A549 (cell line): ENCODE data around the gene PFN2. TPM values are rescaled to one million over a fixed set of nuclear protein-coding genes. Genes with fewer than 3 reads are reported as not detected.
A peak's percentile ranks its signal among the peaks of the same experiment; 100 is the strongest.

ENCODE experiments used
- ATAC-seq, 2 experiments: fragments of 200-7000 bp in 1 of 2; fragments of >200 bp in 1 of 2; cut with Nextera tagmentation in 1 of 2; cut with Tn5 transposase in 1 of 2; 3 replicates each; pipeline versions ENCODE4 v1.8.0 to v1.9.1; 2018 to 2020; ENCODE audit warnings: mild to moderate bottlenecking in 1 of 2, moderate library complexity in 1 of 2
- CTCF ChIA-PET: fragments of 300-600 bp; sonication (Branson Sonifier 250); formaldehyde crosslinking; extraction: SDS; loops from one replicate; lab custom pipeline; 2021; ENCODE audit warnings: antibody characterized with exemption, inconsistent platforms; lab: Yijun Ruan, JAX
- POLR2A ChIA-PET: fragments of 350-600 bp; formaldehyde crosslinking; extraction: SDS; loops from one replicate; lab custom pipeline; 2021; ENCODE audit warnings: antibody characterized with exemption, inconsistent platforms; lab: Yijun Ruan, JAX
- DNase-seq, 2 experiments: peaks; one replicate each; pipeline versions ENCODE4 v3.0.0 to v3.0.0-alpha.2; 2011 to 2016; ENCODE audit warnings: low read depth in 1 of 2, low spot score in 1 of 2
- FAIRE-seq: peaks from 2 replicates; lab custom pipeline; 2011; peaks lifted over from hg19 to GRCh38; lab: Jason Lieb, UNC
- H3K27ac ChIP-seq, 2 experiments: fragments of >200 bp; sonication (Bioruptor Twin); formaldehyde crosslinking; 3 replicates each; pipeline ENCODE4 v1.5.1; 2016 to 2017
- H3K4me1 ChIP-seq: fragments of >200 bp; sonication (Bioruptor Twin); formaldehyde crosslinking; 3 replicates; pipeline ENCODE4 v1.6.1; 2016
- H3K4me2 ChIP-seq: fragments of >200 bp; sonication (Bioruptor Twin); formaldehyde crosslinking; 3 replicates; pipeline ENCODE4 v1.6.1; 2016
- H3K4me3 ChIP-seq: fragments of >200 bp; sonication (Bioruptor Twin); formaldehyde crosslinking; 3 replicates; pipeline ENCODE4 v1.5.1; 2016
- H3K9me3 ChIP-seq: fragments of >200 bp; sonication (Bioruptor Twin); formaldehyde crosslinking; 3 replicates; pipeline ENCODE4 v1.6.1; 2016
- CBX2 ChIP-seq: fragments of 200-600 bp; sonication (generic); IDR thresholded peaks from 2 replicates; pipeline ENCODE4 v1.6.1; 2016; ENCODE audit warnings: low read depth, mild to moderate bottlenecking, borderline replicate concordance
- CEBPB ChIP-seq, 2 experiments: fragments of >200 bp in 1 of 2; sonication (Bioruptor Twin) in 1 of 2; formaldehyde crosslinking in 1 of 2; IDR thresholded peaks; 2 replicates each; pipeline ENCODE4 v1.6.1; 2012 to 2016
- CHD4 ChIP-seq: fragments of 200-600 bp; sonication (generic); IDR thresholded peaks from 2 replicates; pipeline ENCODE4 v1.6.1; 2016; ENCODE audit warnings: antibody characterized with exemption, mild to moderate bottlenecking, borderline replicate concordance
- FOSB ChIP-seq: fragments of 250-450 bp; sonication (Bioruptor Pico); IDR thresholded peaks from 2 replicates; pipeline ENCODE4 v1.5.0; 2020; ENCODE audit warnings: mild to moderate bottlenecking, moderate library complexity
- GATA3 ChIP-seq: IDR thresholded peaks from 2 replicates; pipeline ENCODE4 v1.6.1; 2012; ENCODE audit warnings: borderline replicate concordance
- HOXB5 ChIP-seq: fragments of 250-450 bp; sonication (Bioruptor Pico); IDR thresholded peaks from 2 replicates; pipeline ENCODE4 v1.5.0; 2020; ENCODE audit warnings: mild to moderate bottlenecking, moderate library complexity
- JUNB ChIP-seq: fragments of >200 bp; sonication (Bioruptor Twin); formaldehyde crosslinking; IDR thresholded peaks from 2 replicates; pipeline ENCODE4 v1.6.1; 2016
- MAFK ChIP-seq: fragments of 450-650 bp; IDR thresholded peaks from 2 replicates; pipeline ENCODE4 v1.6.1; 2014; ENCODE audit not compliant: partially characterized antibody
- MAX ChIP-seq: IDR thresholded peaks from 2 replicates; pipeline ENCODE4 v1.6.1; 2012
- MAZ ChIP-seq: fragments of 150-350 bp; IDR thresholded peaks from 2 replicates; pipeline ENCODE4 v1.6.1; 2014; ENCODE audit warnings: antibody characterized with exemption, low read depth, low read length, borderline replicate concordance
- MYC ChIP-seq: IDR thresholded peaks from 2 replicates; pipeline ENCODE4 v1.6.1; 2012; ENCODE audit warnings: mild to moderate bottlenecking, inconsistent platforms, low read length, improper control_type of control experiment, borderline replicate concordance
- NFE2L2 ChIP-seq: fragments of 150-350 bp; conservative IDR thresholded peaks from 2 replicates; pipeline ENCODE4 v1.6.1; 2014; ENCODE audit warnings: low read length
- NPAS2 ChIP-seq: fragments of 250-450 bp; sonication (Bioruptor Pico); IDR thresholded peaks from 2 replicates; pipeline ENCODE4 v1.8.0; 2022; ENCODE audit warnings: mild to moderate bottlenecking, moderate library complexity, borderline replicate concordance
- NR3C1 ChIP-seq: fragments of >200 bp; sonication (Bioruptor Twin); formaldehyde crosslinking; IDR thresholded peaks from 3 replicates; pipeline ENCODE4 v1.6.1; 2017
- POLR2AphosphoS2 ChIP-seq: conservative IDR thresholded peaks from 2 replicates; pipeline ENCODE4 v1.6.1; 2012; ENCODE audit warnings: low read length, improper control_type of control experiment, inconsistent platforms
- RARB ChIP-seq: fragments of 250-450 bp; sonication (Bioruptor Pico); IDR thresholded peaks from 2 replicates; pipeline ENCODE4 v1.8.0; 2021; ENCODE audit warnings: mild to moderate bottlenecking, moderate library complexity
- RFX5 ChIP-seq: fragments of 450-650 bp; IDR thresholded peaks from 2 replicates; pipeline ENCODE4 v1.7.1; 2014; ENCODE audit warnings: antibody characterized with exemption, mild to moderate bottlenecking, moderate library complexity
- RNF2 ChIP-seq: fragments of 200-600 bp; sonication (generic); IDR thresholded peaks from 2 replicates; pipeline ENCODE4 v1.6.1; 2016; ENCODE audit warnings: low read depth, mild to moderate bottlenecking, antibody characterized with exemption, moderate library complexity, borderline replicate concordance
- TP53 ChIP-seq: fragments of 250-450 bp; sonication (Bioruptor Pico); IDR thresholded peaks from 2 replicates; pipeline ENCODE4 v1.5.0; 2021; ENCODE audit warnings: mild to moderate bottlenecking, moderate library complexity
- ZNF302 ChIP-seq: fragments of 250-450 bp; sonication (Bioruptor Pico); IDR thresholded peaks from 2 replicates; pipeline ENCODE4 v1.9.0; 2021; ENCODE audit warnings: inconsistent platforms, mild to moderate bottlenecking, moderate library complexity
- ZSCAN20 ChIP-seq: fragments of 250-450 bp; sonication (Bioruptor Pico); IDR thresholded peaks from 2 replicates; pipeline ENCODE4 v1.8.0; 2022; ENCODE audit warnings: mild to moderate bottlenecking, moderate library complexity
- WGBS: methylation state at CpG from one replicate; pipeline ENCODE4 v1.1.6; 2017; ENCODE audit errors: missing lambda C conversion rate; 5-methylcytosine and 5-hydroxymethylcytosine counted together
- polyA plus RNA-seq, 4 experiments: library from polyadenylated mRNA; depleted of rRNA in 3 of 4; stranded (reverse); fragments of >200 nt; fragmentation: RNase III in 1 of 4; extraction: RNeasy Plus Mini Kit Qiagen cat#74134 plus additional on column Dnase treatment in 1 of 4; gene quantifications; 2 replicates in 3 of 4; 3 replicates in 1 of 4; pipeline ENCODE4 v1.2.3, GENCODE V29; 2011 to 2017
- TF ChIP-seq, protein P1 (sequence below): fragments of >200 bp; sonication (Bioruptor Twin); formaldehyde crosslinking; IDR thresholded peaks from 3 replicates; pipeline ENCODE4 v1.5.1; 2016
- TF ChIP-seq, protein P2 (sequence below): fragments of 200-600 bp; sonication (generic); IDR thresholded peaks from 2 replicates; pipeline ENCODE4 v1.6.1; 2016; ENCODE audit warnings: antibody characterized with exemption, mild to moderate bottlenecking, moderate library complexity
- TF ChIP-seq, protein P3 (sequence below): IDR thresholded peaks from 2 replicates; pipeline ENCODE4 v1.6.1; 2012; ENCODE audit warnings: low read depth, borderline replicate concordance

The PFN2 gene
- polyA plus RNA-seq, 2 of the 4 experiments (the other 2 are of a cell fraction): 201 to 539 TPM

DNA sequence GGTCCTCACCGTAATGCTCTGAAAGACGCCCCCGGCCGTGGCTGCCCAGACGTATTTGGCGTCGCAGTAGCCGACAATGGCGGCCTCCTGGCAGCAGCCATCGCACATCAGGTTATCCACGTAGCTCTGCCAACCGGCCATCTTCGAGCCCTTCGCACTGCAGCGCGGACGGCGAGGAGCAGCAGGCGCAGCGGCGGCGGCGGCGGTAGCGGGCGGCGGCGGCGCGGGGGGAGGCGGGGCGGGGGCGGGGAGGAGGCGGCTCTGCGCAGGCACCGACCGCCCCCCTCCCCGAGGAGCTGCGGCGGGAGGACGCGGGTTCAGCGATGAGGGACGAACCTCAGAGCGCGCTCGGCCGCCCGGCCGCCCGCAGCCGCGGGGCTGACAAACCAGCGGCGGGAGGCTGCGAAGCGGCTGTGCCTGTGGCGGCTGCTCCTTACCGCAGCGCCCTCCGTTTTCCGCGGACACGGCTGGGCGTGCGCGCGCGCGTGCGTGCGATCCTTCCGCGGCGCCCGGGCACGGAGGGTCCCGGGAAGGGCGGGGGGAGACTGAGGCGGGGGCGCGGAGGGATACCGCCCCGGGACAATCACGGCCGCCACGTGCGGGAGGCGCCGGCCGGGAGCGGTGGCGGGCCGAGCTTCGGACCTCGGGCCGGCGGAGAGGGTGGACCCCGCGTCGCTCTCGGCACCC lies at the start of gene PFN2 (continued):
- TF ChIP-seq, protein P1, sequence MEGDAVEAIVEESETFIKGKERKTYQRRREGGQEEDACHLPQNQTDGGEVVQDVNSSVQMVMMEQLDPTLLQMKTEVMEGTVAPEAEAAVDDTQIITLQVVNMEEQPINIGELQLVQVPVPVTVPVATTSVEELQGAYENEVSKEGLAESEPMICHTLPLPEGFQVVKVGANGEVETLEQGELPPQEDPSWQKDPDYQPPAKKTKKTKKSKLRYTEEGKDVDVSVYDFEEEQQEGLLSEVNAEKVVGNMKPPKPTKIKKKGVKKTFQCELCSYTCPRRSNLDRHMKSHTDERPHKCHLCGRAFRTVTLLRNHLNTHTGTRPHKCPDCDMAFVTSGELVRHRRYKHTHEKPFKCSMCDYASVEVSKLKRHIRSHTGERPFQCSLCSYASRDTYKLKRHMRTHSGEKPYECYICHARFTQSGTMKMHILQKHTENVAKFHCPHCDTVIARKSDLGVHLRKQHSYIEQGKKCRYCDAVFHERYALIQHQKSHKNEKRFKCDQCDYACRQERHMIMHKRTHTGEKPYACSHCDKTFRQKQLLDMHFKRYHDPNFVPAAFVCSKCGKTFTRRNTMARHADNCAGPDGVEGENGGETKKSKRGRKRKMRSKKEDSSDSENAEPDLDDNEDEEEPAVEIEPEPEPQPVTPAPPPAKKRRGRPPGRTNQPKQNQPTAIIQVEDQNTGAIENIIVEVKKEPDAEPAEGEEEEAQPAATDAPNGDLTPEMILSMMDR: no peak
- TF ChIP-seq NPAS2 (peak; percentile 78), ZNF302 (CRISPR knock-in tag) (no peak), MAX (peak; percentile 98), CEBPB (IDR thresholded peaks at IDR 0.05) (no peak), MAZ (no peak), NR3C1 (no peak), POLR2AphosphoS2 (no peak), TP53 (0 out of 2 replicates have a peak, but pooled peaks have one; percentile 61), MAFK (no peak), FOSB (CRISPR knock-in tag) (no peak), MYC (peak; percentile 99), CBX2 (no peak), HOXB5 (CRISPR knock-in tag) (peak; percentile 73), CHD4 (no peak), RNF2 (no peak)
- TF ChIP-seq, protein P2, sequence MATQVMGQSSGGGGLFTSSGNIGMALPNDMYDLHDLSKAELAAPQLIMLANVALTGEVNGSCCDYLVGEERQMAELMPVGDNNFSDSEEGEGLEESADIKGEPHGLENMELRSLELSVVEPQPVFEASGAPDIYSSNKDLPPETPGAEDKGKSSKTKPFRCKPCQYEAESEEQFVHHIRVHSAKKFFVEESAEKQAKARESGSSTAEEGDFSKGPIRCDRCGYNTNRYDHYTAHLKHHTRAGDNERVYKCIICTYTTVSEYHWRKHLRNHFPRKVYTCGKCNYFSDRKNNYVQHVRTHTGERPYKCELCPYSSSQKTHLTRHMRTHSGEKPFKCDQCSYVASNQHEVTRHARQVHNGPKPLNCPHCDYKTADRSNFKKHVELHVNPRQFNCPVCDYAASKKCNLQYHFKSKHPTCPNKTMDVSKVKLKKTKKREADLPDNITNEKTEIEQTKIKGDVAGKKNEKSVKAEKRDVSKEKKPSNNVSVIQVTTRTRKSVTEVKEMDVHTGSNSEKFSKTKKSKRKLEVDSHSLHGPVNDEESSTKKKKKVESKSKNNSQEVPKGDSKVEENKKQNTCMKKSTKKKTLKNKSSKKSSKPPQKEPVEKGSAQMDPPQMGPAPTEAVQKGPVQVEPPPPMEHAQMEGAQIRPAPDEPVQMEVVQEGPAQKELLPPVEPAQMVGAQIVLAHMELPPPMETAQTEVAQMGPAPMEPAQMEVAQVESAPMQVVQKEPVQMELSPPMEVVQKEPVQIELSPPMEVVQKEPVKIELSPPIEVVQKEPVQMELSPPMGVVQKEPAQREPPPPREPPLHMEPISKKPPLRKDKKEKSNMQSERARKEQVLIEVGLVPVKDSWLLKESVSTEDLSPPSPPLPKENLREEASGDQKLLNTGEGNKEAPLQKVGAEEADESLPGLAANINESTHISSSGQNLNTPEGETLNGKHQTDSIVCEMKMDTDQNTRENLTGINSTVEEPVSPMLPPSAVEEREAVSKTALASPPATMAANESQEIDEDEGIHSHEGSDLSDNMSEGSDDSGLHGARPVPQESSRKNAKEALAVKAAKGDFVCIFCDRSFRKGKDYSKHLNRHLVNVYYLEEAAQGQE: no peak
- TF ChIP-seq, all 56 proteins: peak for 19

- ChIA-PET CTCF (interaction anchor here (1.0 kb wide), 1 partner anchor 13 kb away, joined by 3 read pairs; no protein-coding TSS in a partner anchor), POLR2A (no interaction called here)
- Histone ChIP-seq H3K9me3 (no peaks in the 10 kb centered on the region), H3K4me3 (no peak overlapping the region), H3K27ac (no peak overlapping the region), H3K4me2 (no peak overlapping the region), H3K4me1 (no peaks in the 10 kb centered on the region)
- no peak for FAIRE-seq
- no peak for ATAC-seq
- 85% methylated on average over 2 of the region's 2 CpGs for WGBS
- no peak for TF ChIP-seq RNF2
- TF ChIP-seq JUNB: no peak
- no peak for TF ChIP-seq RARB
- TF ChIP-seq, protein P3, sequence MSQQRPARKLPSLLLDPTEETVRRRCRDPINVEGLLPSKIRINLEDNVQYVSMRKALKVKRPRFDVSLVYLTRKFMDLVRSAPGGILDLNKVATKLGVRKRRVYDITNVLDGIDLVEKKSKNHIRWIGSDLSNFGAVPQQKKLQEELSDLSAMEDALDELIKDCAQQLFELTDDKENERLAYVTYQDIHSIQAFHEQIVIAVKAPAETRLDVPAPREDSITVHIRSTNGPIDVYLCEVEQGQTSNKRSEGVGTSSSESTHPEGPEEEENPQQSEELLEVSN: no peak
- TF ChIP-seq GATA3: no peak
- TF ChIP-seq NR3C1: no peak
- TF ChIP-seq RFX5: no peak
- TF ChIP-seq NFE2L2: no peak
- TF ChIP-seq ZSCAN20 (CRISPR knock-in tag): no peak
- DNase-seq: no peak
Measured at GRCh38 chr3:150015901-150016300, 45.2 kb upstream of the PFN2 start.
